Fibroblast of lung (primary cell): ENCODE data around the gene TOR1B. TPM values are rescaled to one million over a fixed set of nuclear protein-coding genes. Genes with fewer than 3 reads are reported as not detected.
A peak's percentile ranks its signal among the peaks of the same experiment; 100 is the strongest.
"Not testable (repeated sequence)": the region's sequence is repeated elsewhere in the genome, so short reads cannot be mapped to it uniquely, and the experiment has no call there.

ENCODE experiments used
- DNase-seq, 2 donors: peaks; one replicate each; pipeline versions ENCODE4 v3.0.0 to v3.0.0-alpha.2; 2010; ENCODE audit warnings: low read depth in 2 of 2
- H2AFZ ChIP-seq: 2 replicates; pipeline ENCODE4 v1.5.1; 2012; ENCODE audit warnings: low read length, control low read depth, inconsistent platforms
- H3K27ac ChIP-seq: 2 replicates; pipeline ENCODE4 v1.5.1; 2011; ENCODE audit warnings: low read length, control low read depth; ENCODE audit not compliant: insufficient read depth
- H3K27me3 ChIP-seq: 2 replicates; pipeline ENCODE4 v1.5.1; 2011; ENCODE audit warnings: mild to moderate bottlenecking, low read length; ENCODE audit not compliant: control insufficient read depth, insufficient read depth
- H3K36me3 ChIP-seq: 2 replicates; pipeline ENCODE4 v1.5.1; 2011; ENCODE audit warnings: low read length; ENCODE audit not compliant: control insufficient read depth, insufficient read depth
- H3K4me1 ChIP-seq: 2 replicates; pipeline ENCODE4 v1.5.1; 2011; ENCODE audit warnings: low read length; ENCODE audit not compliant: control insufficient read depth, insufficient read depth; ENCODE audit errors: extremely low read depth
- H3K4me2 ChIP-seq: 2 replicates; pipeline ENCODE4 v1.5.1; 2011; ENCODE audit warnings: low read length, control low read depth; ENCODE audit not compliant: insufficient read depth; ENCODE audit errors: extremely low read depth
- H3K4me3 ChIP-seq, 4 experiments: fragments of 200-600 bp in 1 of 4; sonication (generic) in 1 of 4; replicated peaks in 1 of 4; 2 replicates each; pipeline ENCODE4 v1.5.1; 2011 to 2016; ENCODE audit warnings: low read length in 4 of 4, low read depth in 3 of 4, mild to moderate bottlenecking in 3 of 4, control low read depth in 2 of 4, inconsistent platforms in 1 of 4, mixed read lengths in 1 of 4; ENCODE audit not compliant: insufficient read depth in 1 of 4; ENCODE audit errors: control extremely low read depth in 1 of 4
- H3K79me2 ChIP-seq: 2 replicates; pipeline ENCODE4 v1.5.1; 2012; ENCODE audit warnings: mild to moderate bottlenecking, low read length, inconsistent platforms; ENCODE audit not compliant: control insufficient read depth, insufficient read depth
- H3K9ac ChIP-seq: 2 replicates; pipeline ENCODE4 v1.5.1; 2011; ENCODE audit warnings: mild to moderate bottlenecking, low read length, control low read depth; ENCODE audit not compliant: insufficient read depth
- H3K9me3 ChIP-seq: 2 replicates; pipeline ENCODE4 v1.5.1; 2012; ENCODE audit warnings: low read depth, low read length; ENCODE audit not compliant: control insufficient read depth, insufficient read depth
- H4K20me1 ChIP-seq: 2 replicates; pipeline ENCODE4 v1.5.1; 2011; ENCODE audit warnings: low read length; ENCODE audit not compliant: control insufficient read depth, insufficient read depth; ENCODE audit errors: extremely low read depth
- CTCF ChIP-seq, 2 donors: IDR thresholded peaks in 1 of 2; conservative IDR thresholded peaks in 1 of 2; 1 replicate in 1 of 2; 2 replicates in 1 of 2; pipeline ENCODE4 v1.5.1; 2011 to 2012; ENCODE audit warnings: low read length in 2 of 2, control low read depth in 1 of 2, inconsistent platforms in 1 of 2, low read depth in 1 of 2, mild to moderate bottlenecking in 1 of 2
- EZH2 ChIP-seq: IDR thresholded peaks from 2 replicates; pipeline ENCODE4 v1.5.1; 2012; ENCODE audit warnings: low read length, control low read depth, mild to moderate bottlenecking; ENCODE audit errors: missing control alignments
- polyA plus RNA-seq, 2 donors: library from polyadenylated mRNA; depleted of rRNA in 1 of 2; stranded (reverse) in 1 of 2; unstranded in 1 of 2; fragments of >200 nt; gene quantifications; 2 replicates each; pipeline ENCODE4 v1.2.1, GENCODE V29; 2011 to 2012; ENCODE audit warnings: missing spikeins in 1 of 2
- total RNA-seq: library from RNA; depleted of rRNA; stranded (reverse); fragments of >200 nt; gene quantifications from 2 replicates; pipeline ENCODE4 v1.2.1, GENCODE V29; 2014

TOR1B gene
- total and polyA plus RNA-seq, 2 donors (not counting 1 experiment from before 2014, with no cell fraction given): 20.3 to 33.6 TPM

GRCh38 chr9:129774791-129775447 is 28.1 kb upstream of the TOR1B start:
- Histone ChIP-seq H2AFZ (no peak overlapping the region), H3K9me3 (no peaks in the 10 kb centered on the region), H3K9ac (no peak overlapping the region), H3K36me3 (no peaks in the 10 kb centered on the region), H3K79me2 (no peaks in the 10 kb centered on the region), H3K27me3 (no peaks in the 10 kb centered on the region), H3K27ac (no peak overlapping the region), H4K20me1 (no peaks in the 10 kb centered on the region), H3K4me2 (no peak overlapping the region), H3K4me3 (no peak overlapping the region), H3K4me1 (peaks cover 18% of the 10 kb centered on the region)
- TF ChIP-seq EZH2: no peak
- TF ChIP-seq CTCF (conservative IDR thresholded peaks at IDR 0.05 in 1 of 2, IDR thresholded peaks at IDR 0.05 in 1 of 2; ENCODE audit: low read depth in 1 of 2, low read length in 2 of 2): no peak
- DNase-seq: no peak

GRCh38 chr9:129775448-129775798 is 27.6 kb upstream of the TOR1B start:
- H3K9me3 ChIP-seq: no peaks in the 10 kb centered on the region
- no peaks in the 10 kb centered on the region for H3K79me2 ChIP-seq
- no peak overlapping the region for H3K4me2 ChIP-seq
- H3K9ac ChIP-seq: no peak overlapping the region
- no peaks in the 10 kb centered on the region for H3K27me3 ChIP-seq
- TF ChIP-seq CTCF (conservative IDR thresholded peaks at IDR 0.05 in 1 of 2, IDR thresholded peaks at IDR 0.05 in 1 of 2; ENCODE audit: low read depth in 1 of 2, low read length in 2 of 2) (no peak), EZH2 (no peak)
- H4K20me1 ChIP-seq: no peaks in the 10 kb centered on the region
- no peak overlapping the region for H3K27ac ChIP-seq
- no peak overlapping the region for H3K4me3 ChIP-seq
- no peak for DNase-seq
- peaks cover 18% of the 10 kb centered on the region for H3K4me1 ChIP-seq
- H3K36me3 ChIP-seq: no peaks in the 10 kb centered on the region
- no peak overlapping the region for H2AFZ ChIP-seq

GRCh38 chr9:129776096-129776495 is 26.9 kb upstream of the TOR1B start:
- not testable (repeated sequence) for H3K4me3 ChIP-seq, H3K9ac ChIP-seq, H3K36me3 ChIP-seq, DNase-seq, H4K20me1 ChIP-seq, H3K27me3 ChIP-seq, H3K9me3 ChIP-seq, H2AFZ ChIP-seq, H3K4me2 ChIP-seq, H3K79me2 ChIP-seq
- H3K4me1 ChIP-seq: peaks cover 18% of the 10 kb centered on the region
- H3K27ac ChIP-seq: peak overlapping the region; percentile 83
